BJ (cell line): ENCODE measurements around the gene MS4A10. TPM values are rescaled to one million over a fixed set of nuclear protein-coding genes. Genes with fewer than 3 reads are reported as not detected.

Experiments used
- CTCF ChIA-PET: fragments of 350-600 bp; formaldehyde crosslinking; extraction: SDS; loops from one replicate; lab custom pipeline; 2021; ENCODE audit warnings: antibody characterized with exemption, inconsistent platforms; lab: Yijun Ruan, JAX
- POLR2A ChIA-PET: fragments of 300-600 bp; sonication (Branson Sonifier 250); formaldehyde crosslinking; extraction: SDS; loops from one replicate; lab custom pipeline; 2021; ENCODE audit warnings: antibody characterized with exemption; lab: Charles Lee
- DNase-seq: peaks from one replicate; pipeline ENCODE4 v3.0.0-alpha.2; 2011; ENCODE audit warnings: low read depth
- H3K27me3 ChIP-seq: 2 replicates; pipeline ENCODE4 v1.6.0; 2011; ENCODE audit warnings: low read length; ENCODE audit not compliant: control insufficient read depth, insufficient read depth
- H3K36me3 ChIP-seq: 2 replicates; pipeline ENCODE4 v1.5.1; 2011; ENCODE audit warnings: low read length; ENCODE audit not compliant: control insufficient read depth, insufficient read depth
- H3K4me3 ChIP-seq: 2 replicates; pipeline ENCODE4 v1.5.1; 2011; ENCODE audit warnings: low read depth, mild to moderate bottlenecking, control low read depth, low read length
- polyA plus RNA-seq: library from polyadenylated mRNA; depleted of rRNA; stranded (reverse); fragments of >200 nt; gene quantifications from 2 replicates; pipeline ENCODE4 v1.2.3, GENCODE V29; 2011
- TF ChIP-seq, protein P1 (sequence below): IDR thresholded peaks from 2 replicates; pipeline ENCODE4 v1.5.1; 2011; ENCODE audit warnings: low read depth, mild to moderate bottlenecking, control low read depth, inconsistent platforms, low read length, moderate library complexity; ENCODE audit not compliant: insufficient read depth

The MS4A10 gene
- polyA plus RNA-seq, 1 experiment = not detected

DNA sequence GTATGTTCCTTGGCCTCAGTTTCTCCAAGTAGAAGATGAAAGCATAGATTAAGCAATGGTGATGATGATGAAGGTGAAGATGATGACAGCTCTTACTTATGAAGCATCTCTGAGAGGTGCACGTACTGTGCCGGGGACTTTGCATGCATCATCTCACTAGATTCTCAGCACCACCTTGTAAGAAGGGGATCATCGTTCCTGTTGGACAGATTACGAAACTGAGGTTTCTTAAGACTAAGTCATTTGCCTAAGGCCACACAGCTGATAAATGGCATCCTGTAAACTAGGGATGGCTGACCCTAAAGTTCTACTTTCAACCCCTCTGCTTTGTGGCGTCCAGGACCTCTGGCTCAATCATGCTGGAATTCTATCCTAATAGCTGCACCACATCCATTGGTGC, 19.8 kb upstream of the MS4A10 start:
- no peak for DNase-seq
- TF ChIP-seq, protein P1, sequence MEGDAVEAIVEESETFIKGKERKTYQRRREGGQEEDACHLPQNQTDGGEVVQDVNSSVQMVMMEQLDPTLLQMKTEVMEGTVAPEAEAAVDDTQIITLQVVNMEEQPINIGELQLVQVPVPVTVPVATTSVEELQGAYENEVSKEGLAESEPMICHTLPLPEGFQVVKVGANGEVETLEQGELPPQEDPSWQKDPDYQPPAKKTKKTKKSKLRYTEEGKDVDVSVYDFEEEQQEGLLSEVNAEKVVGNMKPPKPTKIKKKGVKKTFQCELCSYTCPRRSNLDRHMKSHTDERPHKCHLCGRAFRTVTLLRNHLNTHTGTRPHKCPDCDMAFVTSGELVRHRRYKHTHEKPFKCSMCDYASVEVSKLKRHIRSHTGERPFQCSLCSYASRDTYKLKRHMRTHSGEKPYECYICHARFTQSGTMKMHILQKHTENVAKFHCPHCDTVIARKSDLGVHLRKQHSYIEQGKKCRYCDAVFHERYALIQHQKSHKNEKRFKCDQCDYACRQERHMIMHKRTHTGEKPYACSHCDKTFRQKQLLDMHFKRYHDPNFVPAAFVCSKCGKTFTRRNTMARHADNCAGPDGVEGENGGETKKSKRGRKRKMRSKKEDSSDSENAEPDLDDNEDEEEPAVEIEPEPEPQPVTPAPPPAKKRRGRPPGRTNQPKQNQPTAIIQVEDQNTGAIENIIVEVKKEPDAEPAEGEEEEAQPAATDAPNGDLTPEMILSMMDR = no peak
- Histone ChIP-seq H3K36me3 (no peaks in the 10 kb centered on the region), H3K4me3 (no peak overlapping the region), H3K27me3 (peaks cover 4% of the 10 kb centered on the region; the same call in 1 of the 2 replicates)
- ChIA-PET CTCF (interaction anchor here (1.8 kb wide), 1 partner anchor 10 kb away, joined by 10 read pairs; no protein-coding TSS in a partner anchor), POLR2A (no interaction called here)

DNA sequence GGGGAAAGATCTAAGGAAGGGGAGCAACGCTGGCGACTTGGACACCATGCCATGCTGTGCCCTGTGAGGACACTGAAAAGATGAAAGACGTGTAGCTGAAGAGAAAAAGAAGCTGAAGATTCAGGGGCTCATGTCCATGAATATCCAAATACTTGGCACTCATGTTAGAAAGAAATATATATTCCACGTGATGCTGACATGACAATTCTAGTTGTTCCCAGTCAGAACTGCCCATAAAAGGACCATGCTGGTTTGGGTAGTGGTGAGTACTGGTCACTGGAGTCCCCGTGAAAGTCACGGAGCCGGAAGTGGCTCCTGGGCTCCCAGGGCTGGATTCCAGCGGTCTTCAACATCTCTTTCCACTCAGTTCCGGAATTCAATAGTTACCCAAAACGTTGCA, 18.6 kb upstream of the MS4A10 start:
- no peak overlapping the region for H3K4me3 ChIP-seq
- H3K36me3 ChIP-seq = no peaks in the 10 kb centered on the region
- TF ChIP-seq, protein P1 = no peak
- peaks cover 1% of the 10 kb centered on the region; the same call in 1 of the 2 replicates for H3K27me3 ChIP-seq
- ChIA-PET CTCF (interaction anchor here (0.6 to 2.1 kb wide), 2 partner anchors 8 to 65 kb away, joined by 3 to 10 read pairs; no protein-coding TSS in a partner anchor), POLR2A (no interaction called here)
- DNase-seq = no peak

DNA sequence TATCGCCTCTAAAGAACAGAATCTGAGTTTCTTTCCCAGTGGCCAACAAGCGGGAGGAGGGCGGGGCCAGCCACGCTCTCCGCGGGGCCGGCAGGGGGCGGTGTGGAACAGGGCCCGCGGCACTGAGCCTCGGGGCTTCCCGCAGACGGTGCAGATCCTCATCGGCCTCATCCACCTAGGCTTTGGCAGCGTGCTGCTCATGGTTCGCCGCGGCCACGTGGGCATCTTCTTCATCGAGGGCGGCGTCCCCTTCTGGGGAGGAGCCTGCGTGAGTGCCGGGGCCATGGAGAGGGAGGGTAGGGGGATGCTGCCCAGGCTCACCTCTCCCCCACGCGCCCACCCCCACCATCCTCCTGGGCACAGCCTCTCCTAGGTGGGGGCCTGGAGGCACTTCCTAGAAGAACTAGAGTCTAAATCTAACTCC, 17.7 kb upstream of the MS4A10 start:
- ChIA-PET CTCF (interaction anchor here (2.1 kb wide), 1 partner anchor 8 kb away, joined by 10 read pairs; no protein-coding TSS in a partner anchor), POLR2A (no interaction called here)
- TF ChIP-seq, protein P1 = peak; percentile 52
- no peak overlapping the region for H3K4me3 ChIP-seq
- no peak for DNase-seq
- no peaks in the 10 kb centered on the region for H3K36me3 ChIP-seq
- H3K27me3 ChIP-seq = peaks cover 1% of the 10 kb centered on the region; the same call in 1 of the 2 replicates

DNA sequence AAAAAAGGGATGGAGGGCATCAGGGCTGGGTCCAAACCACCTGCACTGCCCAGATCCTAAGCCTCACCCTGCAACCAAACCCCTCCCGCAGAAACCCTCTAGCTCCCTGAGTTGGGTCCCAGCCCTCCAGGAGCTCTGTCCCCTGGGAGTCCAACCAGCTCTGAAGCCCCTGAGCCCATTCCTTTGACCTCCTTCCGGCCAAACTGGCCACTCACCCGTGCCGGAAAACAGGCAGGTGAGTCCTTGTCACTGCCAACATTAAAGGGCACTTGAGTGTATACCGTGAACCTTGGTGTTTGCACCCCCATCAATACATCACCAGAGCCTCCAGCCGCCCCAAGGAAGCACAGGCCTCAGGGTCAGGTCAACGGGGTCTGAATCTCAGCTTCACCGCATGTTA, 16.9 kb upstream of the MS4A10 start:
- ChIA-PET POLR2A (no interaction called here), CTCF (interaction anchor here (1.7 kb wide), 1 partner anchor 10 kb away, joined by 5 read pairs; no protein-coding TSS in a partner anchor)
- Histone ChIP-seq H3K4me3 (no peak overlapping the region), H3K27me3 (peaks cover 1% of the 10 kb centered on the region; the same call in 1 of the 2 replicates), H3K36me3 (no peaks in the 10 kb centered on the region)
- TF ChIP-seq, protein P1 = no peak
- no peak for DNase-seq

DNA sequence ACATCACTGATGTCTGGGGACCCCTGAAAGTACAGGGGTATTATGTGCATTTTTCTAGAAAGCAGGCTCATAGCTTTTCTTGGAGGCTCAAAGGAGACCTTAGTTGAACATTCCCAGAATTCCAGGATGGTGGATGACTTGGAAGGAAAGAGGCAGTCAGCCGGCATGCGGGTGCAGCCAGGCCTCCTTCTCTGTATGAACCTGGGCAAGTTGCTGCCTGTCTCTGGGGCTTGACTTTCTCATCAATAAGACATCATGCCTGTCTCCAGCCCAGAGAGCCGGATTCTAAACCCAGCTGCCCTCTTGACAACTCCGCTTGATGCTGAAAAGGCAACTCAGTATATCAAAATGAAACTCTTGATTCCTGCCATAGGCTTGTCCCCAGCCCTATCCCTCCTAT, 15.9 kb upstream of the MS4A10 start:
- CTCF ChIA-PET = interaction anchor here (1.6 to 1.7 kb wide), 2 partner anchors 9 to 106 kb away, joined by 4 to 5 read pairs; no protein-coding TSS in a partner anchor
- no peak for DNase-seq
- Histone ChIP-seq H3K27me3 (no peaks in the 10 kb centered on the region), H3K4me3 (no peak overlapping the region), H3K36me3 (no peaks in the 10 kb centered on the region)
- POLR2A ChIA-PET = no interaction called here
- TF ChIP-seq, protein P1 = no peak
